Measurements from ENCODE around the gene TPCN1.
"Not testable (repeated sequence)": the region's sequence is repeated elsewhere in the genome, so short reads cannot be mapped to it uniquely, and the experiment has no call there.

Gene TPCN1

DNA sequence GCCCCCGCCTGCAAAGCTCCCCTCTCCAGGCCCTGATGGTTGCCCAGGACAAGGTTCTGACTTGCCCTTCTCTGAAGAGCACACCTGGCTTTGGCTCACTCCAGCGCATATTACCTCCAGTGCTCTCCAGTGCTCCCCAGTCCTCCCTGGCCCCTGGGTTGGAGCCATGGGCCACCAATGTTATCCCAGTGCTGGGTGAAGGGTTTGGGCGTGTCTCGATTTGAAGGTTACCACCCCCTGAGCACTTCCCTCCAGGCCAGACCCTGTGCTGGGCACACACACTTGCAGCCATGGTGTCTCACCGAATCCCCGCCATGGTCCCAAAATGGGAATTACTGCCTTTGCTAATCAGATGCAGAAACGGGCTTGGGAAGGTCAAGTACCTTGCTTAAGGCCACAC is 24.7 kb upstream of the TPCN1 start:
- no peak for DNase-seq (ENCODE audit: low read depth in 2 of 3, low spot score in 2 of 3)

- DNase-seq (ENCODE audit: low read depth in 2 of 3, low spot score in 2 of 3): no peak
Measured at GRCh38 chr12:113196990-113197389, 24.3 kb upstream of the TPCN1 start.

DNA sequence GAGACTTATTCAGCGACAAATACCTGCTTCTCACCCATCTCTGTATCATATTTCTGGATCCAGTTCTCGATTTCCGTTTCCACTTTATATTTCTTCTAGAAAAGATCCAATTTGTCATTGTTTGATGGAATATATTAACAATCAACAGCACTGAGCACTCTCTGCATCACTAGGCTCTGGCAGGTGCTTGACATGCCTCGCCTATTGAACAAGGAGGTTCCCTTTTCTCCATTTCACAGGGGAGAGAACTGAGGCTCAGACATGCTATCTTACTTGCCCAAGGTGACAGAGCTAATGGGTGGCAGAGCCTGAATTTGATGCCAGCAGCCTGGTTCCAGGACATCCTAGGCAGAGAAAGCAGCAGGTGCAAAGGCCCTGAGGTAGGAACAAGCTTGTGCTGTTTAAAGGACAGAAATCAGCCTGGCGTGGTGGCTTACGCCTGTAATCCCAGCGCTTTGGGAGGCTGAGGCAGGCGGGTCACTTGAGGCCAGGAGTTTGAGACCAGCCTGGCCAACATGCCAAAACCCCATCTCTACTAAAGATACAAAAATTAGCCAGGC is 23.7 kb upstream of the TPCN1 start:
- DNase-seq (ENCODE audit: low read depth in 2 of 3, low spot score in 2 of 3): no peak

DNA sequence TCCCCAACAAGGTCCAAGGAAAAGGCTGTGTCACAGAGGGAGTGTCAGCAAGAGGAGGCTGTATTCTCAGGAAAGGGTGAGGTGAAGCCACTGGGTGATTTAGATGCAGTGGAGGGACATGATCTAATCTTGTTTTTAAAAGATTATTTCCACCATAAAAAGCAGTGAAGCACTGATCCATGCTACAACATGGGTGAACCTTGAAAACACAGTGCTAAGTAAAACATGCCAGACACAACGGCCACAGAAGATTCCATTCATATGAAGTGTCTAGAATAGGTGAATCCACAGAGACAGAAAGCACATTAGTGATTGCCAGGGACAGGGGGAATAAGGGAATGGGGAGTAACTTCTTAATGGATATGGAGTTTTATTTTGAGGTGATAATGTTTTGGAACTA is 23.0 kb upstream of the TPCN1 start:
- no peak for DNase-seq (ENCODE audit: low read depth in 2 of 3, low spot score in 2 of 3)

- DNase-seq (ENCODE audit: low read depth in 2 of 3, low spot score in 2 of 3): no peak
Measured at GRCh38 chr12:113200021-113200797, 21.1 kb upstream of the TPCN1 start.

DNA sequence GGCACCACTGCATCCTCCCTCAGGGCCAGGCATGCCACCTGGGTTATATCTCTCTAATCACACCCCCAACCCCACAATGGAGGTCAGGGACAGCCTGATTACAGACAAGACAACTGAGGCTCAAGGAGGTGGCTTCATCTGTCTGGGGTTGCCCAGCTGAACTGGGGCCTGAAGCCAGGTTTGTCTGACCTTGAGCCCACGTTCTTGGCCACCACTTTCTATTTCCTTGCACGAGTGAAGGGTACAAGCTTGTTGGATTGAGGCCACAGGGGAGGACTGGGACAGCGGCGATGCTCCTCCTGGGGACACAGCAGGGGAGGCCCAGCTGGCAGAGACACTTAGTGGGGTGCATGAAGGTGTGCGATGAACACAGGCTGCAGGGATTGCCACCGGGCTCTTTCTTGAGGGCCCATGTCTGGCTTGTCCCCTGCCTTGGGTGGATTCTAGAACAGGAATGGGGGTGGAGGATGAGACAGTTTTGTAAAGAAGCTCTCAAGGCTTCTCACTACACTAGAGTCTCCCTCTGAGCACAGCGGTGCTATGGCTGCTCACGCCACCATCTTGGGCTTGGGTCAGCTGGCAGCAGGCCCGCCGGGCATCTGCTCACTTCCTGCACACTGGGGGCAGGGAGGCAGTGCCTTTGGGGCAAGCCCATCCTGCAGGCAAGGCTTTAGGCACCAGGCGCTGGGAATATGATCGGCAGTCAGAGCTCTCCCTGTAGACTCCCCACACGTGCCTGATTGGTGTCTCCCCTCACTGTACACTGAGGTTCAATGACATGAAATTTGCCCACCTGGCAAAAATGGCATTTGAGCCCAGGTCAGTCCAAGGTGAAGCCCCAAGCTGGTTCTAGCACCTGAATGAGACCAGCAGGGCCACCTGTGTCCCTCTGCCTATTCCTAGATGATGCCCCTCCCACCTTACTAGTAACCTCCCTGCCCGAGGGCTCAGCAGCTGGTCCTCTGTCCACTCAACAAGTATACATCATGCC is 19.8 kb upstream of the TPCN1 start:
- DNase-seq (ENCODE audit: low read depth in 2 of 3, low spot score in 2 of 3): no peak

DNA sequence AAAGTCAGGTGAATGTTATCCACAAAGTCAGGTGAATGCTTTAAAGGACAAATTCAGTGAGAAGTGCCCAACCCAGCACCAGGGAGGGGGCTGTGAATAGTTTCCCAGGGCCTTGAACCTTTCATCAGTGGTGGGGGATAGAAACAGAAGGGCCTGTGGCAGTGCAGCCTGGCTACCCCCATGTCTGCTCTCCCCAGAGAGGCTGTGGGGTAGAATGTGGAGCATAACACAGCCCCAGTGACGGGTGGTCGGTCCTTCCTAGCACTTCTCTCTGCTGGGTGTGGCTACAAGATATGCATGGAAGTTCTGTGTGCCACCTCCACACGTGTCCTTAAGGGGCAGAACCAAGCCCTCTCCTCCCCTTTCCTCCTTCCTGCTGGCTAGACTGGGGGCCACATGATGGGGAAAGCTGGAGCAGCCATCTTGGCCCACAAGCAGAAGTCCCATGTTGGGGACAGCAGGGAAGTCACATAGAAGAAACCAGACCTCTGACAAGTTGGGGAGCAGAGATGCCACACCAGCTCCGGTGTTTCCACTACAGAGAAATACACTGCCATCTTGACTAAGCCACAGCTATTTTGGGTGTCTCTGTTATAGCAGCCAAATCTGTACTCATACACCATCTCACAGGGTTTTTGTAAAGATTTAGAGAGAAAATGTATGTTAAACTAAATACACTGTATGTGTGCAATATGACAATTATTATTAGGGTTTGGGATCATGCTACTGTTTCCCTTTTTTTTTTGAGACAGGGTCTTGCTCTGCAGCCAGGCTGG is 18.8 kb upstream of the TPCN1 start:
- DNase-seq (ENCODE audit: low read depth in 2 of 3, low spot score in 2 of 3): no peak

DNA sequence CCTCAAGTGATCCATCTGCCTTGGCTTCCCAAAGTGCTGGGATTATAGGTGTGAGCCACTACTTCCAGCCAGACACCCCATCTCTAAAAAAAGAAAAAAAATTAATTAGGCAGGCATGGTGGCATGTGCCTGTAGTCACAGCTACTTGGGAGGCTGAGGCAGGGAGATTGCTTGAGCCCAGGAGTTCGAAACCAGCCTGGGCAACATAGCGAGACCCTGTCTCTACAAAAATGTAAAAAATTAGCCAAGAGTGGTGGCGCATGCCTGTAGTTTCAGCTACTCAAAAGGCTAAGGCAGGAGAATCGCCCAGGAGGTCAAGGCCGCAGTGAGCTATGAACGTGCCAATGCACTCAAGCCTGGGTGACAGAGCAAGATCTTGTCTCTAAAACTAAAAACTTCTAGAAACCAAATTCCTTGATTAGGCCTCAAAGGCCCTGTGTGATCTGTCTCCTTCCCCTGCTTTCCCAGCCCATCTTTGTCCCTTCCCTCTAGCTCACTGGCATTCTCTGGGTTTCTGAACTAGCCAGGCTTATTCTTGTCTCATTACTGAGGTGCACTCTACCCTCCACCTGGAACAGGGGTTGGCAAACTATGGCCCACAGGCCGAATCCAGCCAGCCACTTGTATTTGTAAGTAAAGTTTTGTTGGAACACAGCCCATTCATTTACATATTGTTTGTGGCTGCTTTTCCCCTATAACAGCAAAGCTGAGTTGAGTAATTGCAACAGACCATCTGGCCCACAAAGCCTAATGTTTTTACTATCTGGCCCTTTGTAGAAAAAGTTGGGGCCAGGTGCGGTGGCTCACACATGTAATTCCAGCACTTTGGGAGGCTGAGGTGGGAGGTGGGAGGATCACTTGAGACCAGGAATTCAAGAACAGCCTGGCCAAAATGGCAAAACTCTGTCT is 17.2 kb upstream of the TPCN1 start:
- DNase-seq (ENCODE audit: low read depth in 2 of 3, low spot score in 2 of 3): no peak

DNA sequence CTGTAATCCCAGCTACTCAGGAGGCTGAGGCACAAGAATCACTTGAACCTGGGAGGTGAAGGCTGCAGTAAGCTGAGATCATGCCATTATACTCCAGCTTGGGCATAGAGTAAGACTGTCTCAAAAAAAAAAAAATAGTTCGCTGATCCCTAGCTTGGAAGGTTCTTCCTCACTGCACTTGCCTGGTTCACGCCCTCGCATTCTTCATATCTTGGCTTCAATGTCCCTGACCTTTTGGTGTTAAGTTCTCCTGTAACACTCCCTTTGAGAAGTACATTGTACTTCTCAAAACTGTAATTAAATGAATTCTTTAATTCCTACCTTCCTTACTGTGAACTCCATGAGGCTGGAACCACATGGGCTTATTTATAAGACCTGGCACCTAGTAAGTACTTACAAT is 16.5 kb upstream of the TPCN1 start:
- DNase-seq (ENCODE audit: low read depth in 2 of 3, low spot score in 2 of 3): no peak

DNA sequence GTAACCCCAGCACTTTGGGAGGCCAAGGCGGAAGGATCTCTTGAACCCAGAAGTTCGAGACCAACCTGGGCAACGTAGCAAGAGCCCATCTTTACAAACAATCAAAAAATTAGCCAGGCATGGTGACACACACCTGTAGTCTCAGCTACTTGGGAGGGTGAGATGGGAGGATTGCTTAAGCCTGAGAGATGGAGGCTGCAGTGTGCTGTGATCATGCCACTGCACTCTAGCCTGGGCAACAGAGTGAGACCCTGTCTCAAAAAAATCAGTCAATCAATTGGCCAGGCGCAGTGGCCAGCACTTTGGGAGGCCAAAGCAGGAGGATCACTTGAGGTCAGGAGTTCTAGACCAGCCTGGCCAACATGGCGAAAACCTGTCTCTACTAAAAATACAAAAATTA is 14.5 kb upstream of the TPCN1 start:
- DNase-seq (ENCODE audit: low read depth in 2 of 3, low spot score in 2 of 3): not testable (repeated sequence)

- no peak for DNase-seq (ENCODE audit: low read depth in 2 of 3, low spot score in 2 of 3)
Measured at GRCh38 chr12:113207613-113208040, 13.6 kb upstream of the TPCN1 start.

GRCh38 chr12:113208041-113208934 is 13.0 kb upstream of the TPCN1 start:
- peak; percentile 40 to 52 (median 43) for DNase-seq (ENCODE audit: low read depth in 2 of 3, low spot score in 2 of 3)

DNA sequence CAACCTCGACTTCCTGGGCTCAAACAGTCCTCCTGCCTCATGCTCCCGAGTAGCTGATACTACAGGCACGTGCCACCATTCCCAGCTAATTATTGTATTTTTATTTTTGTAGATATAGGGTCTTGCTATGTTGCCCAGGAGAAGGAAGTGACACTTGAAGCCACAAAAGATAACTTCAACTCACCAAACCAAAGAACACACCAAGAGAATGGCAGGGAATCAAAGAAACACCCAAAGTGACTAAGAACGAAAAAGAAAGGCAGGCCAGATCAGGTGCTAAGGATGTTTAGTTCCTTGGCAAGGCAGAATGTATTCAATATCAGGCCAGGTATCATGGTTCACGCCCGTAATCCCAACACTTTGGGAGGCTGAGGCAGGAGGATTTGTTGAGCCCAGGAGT is 10.1 kb upstream of the TPCN1 start:
- DNase-seq (ENCODE audit: low read depth in 2 of 3, low spot score in 2 of 3): no peak

DNA sequence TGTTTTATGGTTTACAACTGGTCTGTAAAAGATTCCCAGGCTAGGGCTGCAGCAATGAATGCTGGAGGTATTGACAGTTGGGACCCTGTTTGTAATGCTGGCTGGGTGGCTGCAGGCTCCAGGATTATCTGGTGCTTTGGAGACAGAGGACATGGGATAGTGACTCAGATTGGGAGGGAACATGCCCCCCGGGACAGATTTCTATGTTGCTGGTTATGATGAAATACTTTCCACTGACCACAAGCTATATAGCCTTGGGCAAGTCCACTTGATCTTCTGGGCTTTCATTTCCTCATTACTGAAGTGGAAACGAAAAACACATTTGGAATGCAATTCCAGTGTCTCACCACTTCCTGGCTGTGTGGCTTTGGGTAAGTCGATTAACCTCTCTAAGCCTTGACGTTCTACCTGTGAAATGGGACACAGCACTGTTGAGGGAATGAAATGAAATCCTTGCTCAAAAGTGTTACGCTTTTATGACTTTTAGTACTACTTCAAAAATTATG is 6.3 kb upstream of the TPCN1 start:
- DNase-seq (ENCODE audit: low read depth in 2 of 3, low spot score in 2 of 3): no peak

- DNase-seq (ENCODE audit: low read depth in 2 of 3, low spot score in 2 of 3): no peak
Measured at GRCh38 chr12:113216027-113216426, 5.2 kb upstream of the TPCN1 start.

DNA sequence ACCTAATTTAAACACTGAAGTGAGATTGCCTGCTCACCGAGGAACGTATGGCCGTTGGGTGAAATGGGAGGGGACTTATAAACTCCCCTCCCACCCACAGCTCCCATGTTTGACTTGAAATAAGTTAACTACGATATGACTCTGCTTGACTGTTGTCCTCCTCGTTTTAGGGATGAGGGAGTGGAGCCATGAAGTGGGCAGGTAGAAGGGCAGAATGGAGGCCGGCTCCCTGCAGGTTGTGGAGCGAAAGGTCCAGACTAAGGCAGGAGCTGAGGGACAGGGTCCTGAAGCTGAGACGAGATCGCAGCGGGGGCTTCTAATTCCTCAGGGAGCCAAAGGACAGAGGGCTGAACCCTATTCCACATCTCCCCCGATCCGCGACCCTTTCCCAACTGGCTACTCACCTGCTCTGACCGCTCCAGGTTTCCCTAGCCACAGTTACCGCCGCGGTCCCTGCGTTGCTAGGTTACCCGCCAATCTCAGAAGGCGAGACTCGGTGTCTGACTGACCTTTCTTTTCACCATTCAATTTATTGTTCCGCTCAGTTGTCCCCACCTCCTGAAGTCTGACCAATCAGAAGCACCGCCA is 577 bp upstream of the TPCN1 start:
- no peak for DNase-seq (ENCODE audit: low read depth in 2 of 3, low spot score in 2 of 3)

DNA sequence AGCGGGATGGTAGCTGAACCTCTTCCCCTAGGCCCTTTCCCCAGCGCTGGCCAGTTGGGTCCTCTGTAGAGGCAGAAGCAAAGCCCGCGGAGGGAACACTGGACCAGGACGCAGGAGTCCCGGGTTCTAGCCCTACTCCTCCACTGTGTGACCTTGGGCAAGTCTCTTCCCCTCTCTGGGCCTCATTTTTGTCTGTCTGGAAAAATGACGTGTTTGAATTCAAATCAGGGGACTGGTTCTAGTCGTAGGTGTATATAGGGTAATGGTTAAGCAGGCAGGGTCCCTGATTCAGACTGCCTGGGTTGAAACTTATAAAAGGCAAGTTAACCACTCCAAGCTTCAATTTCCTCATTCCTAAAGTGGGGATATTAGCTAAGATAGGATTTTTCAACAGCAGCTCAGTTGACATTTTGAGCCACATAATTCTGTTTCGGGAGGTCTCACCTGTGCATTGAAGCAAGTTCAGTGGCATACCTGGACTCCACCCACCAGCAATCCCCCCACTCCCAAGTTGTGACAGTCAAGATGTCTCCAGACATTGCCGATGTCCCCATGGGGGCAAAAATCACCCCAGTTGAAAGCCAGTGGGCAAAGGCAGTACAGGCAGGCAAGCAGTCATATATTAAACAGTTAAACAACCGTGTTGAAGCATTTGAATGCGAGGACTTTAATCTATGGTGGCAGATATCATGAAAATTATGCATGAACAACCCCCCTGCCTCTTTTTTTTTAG is 899 bp downstream of the TPCN1 start:
- DNase-seq (ENCODE audit: low read depth in 2 of 3, low spot score in 2 of 3): peak in 1 of 3 experiments; percentile 23

Data from activated CD8-positive, alpha-beta memory T cell treated with anti-CD3 and anti-CD28 coated beads for 48 hours (primary cell).